Testis (tissue), 2 donors: ENCODE measurements around the gene LIPF.

Source experiments
- CTCF ChIP-seq, 3 experiments: fragments of 450-650 bp in 2 of 3; fragments of 200-600 bp in 1 of 3; sonication (generic) in 1 of 3; IDR thresholded peaks; one replicate each; pipeline ENCODE4 v1.5.1; 2016 to 2019; ENCODE audit warnings: antibody characterized with exemption in 3 of 3, mild to moderate bottlenecking in 2 of 3, moderate library complexity in 1 of 3
- POLR2A ChIP-seq: fragments of 450-650 bp; IDR thresholded peaks from one replicate; pipeline ENCODE4 v1.6.1; 2017; ENCODE audit warnings: antibody characterized with exemption, mild to moderate bottlenecking, moderate library complexity

DNA sequence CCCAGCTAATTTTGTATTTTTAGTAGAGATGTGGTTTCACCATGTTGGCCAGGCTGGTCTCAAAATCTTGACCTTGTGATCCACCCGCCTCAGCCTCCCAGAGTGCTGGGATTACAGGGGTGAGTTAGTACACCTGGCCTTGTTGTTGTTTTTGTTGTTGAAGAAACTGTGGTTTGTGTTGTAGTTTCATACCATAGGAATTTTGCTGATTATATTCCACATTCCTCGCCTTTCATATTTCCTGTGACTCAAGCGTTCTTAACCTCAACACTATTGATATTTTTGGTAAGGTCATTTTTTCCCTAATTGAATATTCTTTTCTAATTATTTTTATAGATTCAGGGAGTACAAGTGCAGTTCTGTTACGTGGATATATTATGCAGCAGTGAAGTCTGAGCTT lies 16.7 kb downstream of the LIPF start:
- no peak for TF ChIP-seq CTCF (IDR thresholded peaks at IDR 0.05)
- no peak for TF ChIP-seq POLR2A
